Caki2 (cell line): ENCODE results near the gene ZSWIM5. TPM values are rescaled to one million over a fixed set of nuclear protein-coding genes. Genes with fewer than 3 reads are reported as not detected.

ENCODE experiments used
- DNase-seq: peaks from one replicate; pipeline ENCODE4 v3.0.0-alpha.2; 2015; ENCODE audit warnings: low read depth
- in situ Hi-C: cut with HindIII; loops from 2 replicates; pipeline ENCODE4 v1.10.0; 2016; ENCODE audit warnings: low sequenced_read_pairs, low pct_unique_long_range_greater_than_20kb, mixed read lengths
- total RNA-seq: library from RNA; depleted of rRNA; stranded (reverse); fragments of >200 nt; shearing (Covaris generic); gene quantifications from 2 replicates; pipeline ENCODE4 v1.2.3, GENCODE V29; 2014; ENCODE audit warnings: low replicate concordance

The ZSWIM5 gene
- total RNA-seq, 1 experiment from 2014 or later, result 1.6 TPM

- in situ Hi-C loops, result no loop called here
Measured at GRCh38 chr1:45059829-45060228, 146.6 kb downstream of the ZSWIM5 start.

GRCh38 chr1:45057542-45057941, 148.9 kb downstream of the ZSWIM5 start:
- DNase-seq, result no peak
- in situ Hi-C loops, result no loop called here

More at GRCh38 chr1:45059829-45060228, 146.6 kb downstream of the ZSWIM5 start:
- DNase-seq, result no peak

- in situ Hi-C loops, result no loop called here
- no peak for DNase-seq
Measured at GRCh38 chr1:45051005-45051772, 155.2 kb downstream of the ZSWIM5 start.

GRCh38 chr1:45047032-45047431, 159.4 kb downstream of the ZSWIM5 start:
- no peak for DNase-seq
- in situ Hi-C loops, result no loop called here

- DNase-seq, result no peak
- in situ Hi-C loops, result no loop called here
Measured at GRCh38 chr1:45044916-45045315, 161.5 kb downstream of the ZSWIM5 start.

GRCh38 chr1:45043094-45043493, 163.3 kb downstream of the ZSWIM5 start:
- in situ Hi-C loops, result no loop called here
- DNase-seq, result no peak

GRCh38 chr1:45040297-45040696, 166.1 kb downstream of the ZSWIM5 start:
- in situ Hi-C loops, result no loop called here
- no peak for DNase-seq

- in situ Hi-C loops, result no loop called here
- no peak for DNase-seq
Measured at GRCh38 chr1:45038661-45039364, 167.6 kb downstream of the ZSWIM5 start.

GRCh38 chr1:45038240-45038639, 168.2 kb downstream of the ZSWIM5 start:
- in situ Hi-C loops, result no loop called here
- DNase-seq, result no peak

- no peak for DNase-seq
- in situ Hi-C loops, result no loop called here
Measured at GRCh38 chr1:45037456-45037855, 168.9 kb downstream of the ZSWIM5 start.

GRCh38 chr1:45035631-45036301, 170.6 kb downstream of the ZSWIM5 start:
- in situ Hi-C loops, result no loop called here
- DNase-seq, result no peak

GRCh38 chr1:45033356-45033755, 173.0 kb downstream of the ZSWIM5 start:
- DNase-seq, result no peak
- in situ Hi-C loops, result no loop called here

- in situ Hi-C loops, result no loop called here
- no peak for DNase-seq
Measured at GRCh38 chr1:45032837-45033236, 173.6 kb downstream of the ZSWIM5 start.

GRCh38 chr1:45026446-45026845, 180.0 kb downstream of the ZSWIM5 start:
- in situ Hi-C loops, result no loop called here
- DNase-seq, result no peak

- in situ Hi-C loops, result no loop called here
- DNase-seq, result no peak
Measured at GRCh38 chr1:45023663-45024062, 182.7 kb downstream of the ZSWIM5 start.

GRCh38 chr1:45018599-45019230, 187.7 kb downstream of the ZSWIM5 start:
- peak; percentile 44 for DNase-seq
- in situ Hi-C loops, result no loop called here

- in situ Hi-C loops, result no loop called here
Measured at GRCh38 chr1:45016767-45017166, 189.6 kb downstream of the ZSWIM5 start.

GRCh38 chr1:45016090-45016697, 190.2 kb downstream of the ZSWIM5 start:
- in situ Hi-C loops, result no loop called here
- no peak for DNase-seq

More at GRCh38 chr1:45016767-45017166, 189.6 kb downstream of the ZSWIM5 start:
- no peak for DNase-seq
